ENCODE measurements around the gene OR7G2.

DNA sequence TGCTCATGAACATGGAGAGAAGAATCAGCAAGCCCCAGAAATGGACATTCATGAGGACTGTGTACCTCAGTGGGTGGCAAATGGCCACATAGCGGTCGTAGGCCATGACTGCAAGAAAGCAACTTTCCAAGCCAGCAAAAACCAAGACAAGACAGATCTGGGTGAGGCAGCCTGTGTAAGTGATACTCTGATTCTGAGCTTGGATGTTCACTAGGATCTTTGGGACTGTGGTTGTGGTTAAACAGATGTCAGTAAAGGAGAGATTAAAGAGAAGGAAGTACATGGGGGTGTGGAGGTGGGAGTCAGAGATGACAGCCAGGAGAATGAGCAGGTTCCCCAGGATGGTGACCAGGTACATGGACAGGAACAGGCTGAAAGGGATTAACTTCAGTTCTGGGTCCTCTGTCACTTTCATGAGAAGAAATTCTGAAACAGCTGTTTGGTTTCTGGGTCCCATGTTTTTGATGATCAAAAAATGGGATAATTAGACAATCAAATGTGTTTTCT, 8.1 kb upstream of the OR7G2 start, which contains the start of gene OR7G1:
- TF ChIP-seq CTCF (IDR thresholded peaks at IDR 0.05; ENCODE audit: low read depth, low read length) (no peak), MYC (IDR thresholded peaks at IDR 0.05; ENCODE audit: low read depth, low read length) (no peak), POLR2A (IDR thresholded peaks at IDR 0.05; ENCODE audit: extremely low read depth, insufficient read length) (no peak)
